HuH-7.5 (cell line): Measurements from ENCODE around the gene DSG3.

Source experiments
- DNase-seq: peaks from one replicate; pipeline ENCODE4 v3.0.0; 2011; ENCODE audit warnings: low spot score

Gene DSG3

DNA sequence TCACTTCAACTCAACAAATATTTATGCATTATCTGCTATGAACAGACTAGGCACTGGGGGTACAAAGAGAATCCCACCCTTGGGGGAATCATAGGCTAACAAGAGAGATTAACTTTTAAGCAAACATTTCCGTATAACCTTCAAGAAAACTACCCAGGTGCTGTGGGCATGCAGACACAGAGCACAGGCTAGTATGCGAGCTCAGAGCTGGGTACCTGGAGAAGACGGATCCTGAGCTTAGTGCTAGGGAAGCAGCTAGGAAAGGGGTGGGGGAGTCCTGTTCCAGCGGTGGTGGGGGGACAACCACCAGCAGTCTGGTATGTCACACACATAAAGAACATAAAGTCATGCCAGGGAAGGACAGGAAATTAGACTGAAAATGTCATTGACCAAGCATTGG lies 17.5 kb upstream of the DSG3 start:
- no peak for DNase-seq

DNA sequence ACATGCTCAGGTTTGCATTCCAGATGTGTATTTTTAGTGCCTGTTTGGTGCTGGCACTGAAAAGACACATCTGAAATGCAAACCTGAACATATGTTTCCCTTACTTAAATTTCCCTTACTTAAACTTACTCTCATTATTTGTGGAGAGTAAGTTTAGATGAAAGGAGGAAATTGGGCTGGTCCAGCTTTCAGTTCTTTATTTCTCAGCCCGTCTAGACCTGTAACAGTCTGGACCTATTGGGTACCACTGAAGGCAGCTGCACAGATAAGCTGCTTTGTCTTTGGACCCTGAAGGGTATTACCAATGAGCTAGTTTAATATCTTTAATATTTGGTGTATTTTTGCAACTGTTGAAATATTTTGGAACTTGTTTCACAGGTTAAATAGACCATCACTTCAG lies 17.0 kb upstream of the DSG3 start:
- DNase-seq = no peak

DNA sequence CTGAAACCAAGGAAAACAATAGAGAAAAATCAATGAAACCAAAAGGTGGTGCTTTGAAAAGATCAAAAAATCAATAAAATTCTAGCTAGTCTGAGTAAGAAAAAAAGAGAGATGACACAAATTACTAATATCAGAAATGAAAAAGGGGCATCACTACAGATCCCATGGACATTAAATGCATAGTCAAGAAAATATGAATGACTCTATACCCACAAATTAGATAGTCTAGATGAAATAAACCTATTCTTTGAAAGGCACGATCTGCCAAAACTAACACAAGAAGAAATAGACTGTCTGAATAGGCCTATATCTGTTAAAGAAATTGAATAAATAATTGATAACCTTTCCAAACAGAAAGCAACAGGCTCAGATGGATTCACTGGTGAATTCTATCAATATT lies 15.2 kb upstream of the DSG3 start:
- DNase-seq = no peak

DNA sequence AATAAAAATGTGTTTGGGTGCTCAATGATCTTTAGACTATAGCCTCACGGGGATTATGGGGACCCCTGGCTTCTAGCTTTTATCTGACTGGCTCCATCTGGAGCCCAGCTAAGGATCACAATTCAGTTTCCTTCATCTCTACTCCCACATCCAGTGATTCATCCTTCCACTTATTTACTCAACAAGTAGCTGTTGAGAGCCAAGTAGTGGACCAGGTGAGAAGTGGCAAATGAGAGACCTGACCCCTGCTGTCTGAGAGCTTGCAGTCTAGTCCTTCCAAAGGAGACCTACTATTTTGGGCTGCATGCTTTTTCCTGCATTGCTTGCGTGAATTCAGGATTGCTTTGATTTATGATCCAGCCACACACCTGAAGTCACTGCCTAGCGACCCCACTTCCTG lies 10.7 kb upstream of the DSG3 start:
- no peak for DNase-seq

DNA sequence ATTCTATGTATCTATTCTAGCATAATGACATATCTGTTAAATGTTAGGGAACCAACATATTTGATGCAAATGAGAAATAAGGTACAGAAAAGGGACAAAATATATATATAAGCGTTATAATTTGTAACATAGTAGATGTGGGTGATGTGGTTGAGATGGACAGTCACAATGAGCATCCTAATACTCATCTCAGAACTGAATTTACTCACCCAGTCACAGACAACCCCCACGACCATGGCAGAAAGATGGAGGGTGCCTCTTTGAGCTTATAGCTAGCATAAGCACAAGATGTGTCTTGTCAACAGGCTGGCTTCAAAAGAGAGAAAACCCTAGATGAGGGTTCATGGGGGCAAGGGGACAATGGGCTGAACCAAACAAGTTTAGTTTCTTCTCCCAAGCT lies 9.1 kb upstream of the DSG3 start:
- no peak for DNase-seq

DNA sequence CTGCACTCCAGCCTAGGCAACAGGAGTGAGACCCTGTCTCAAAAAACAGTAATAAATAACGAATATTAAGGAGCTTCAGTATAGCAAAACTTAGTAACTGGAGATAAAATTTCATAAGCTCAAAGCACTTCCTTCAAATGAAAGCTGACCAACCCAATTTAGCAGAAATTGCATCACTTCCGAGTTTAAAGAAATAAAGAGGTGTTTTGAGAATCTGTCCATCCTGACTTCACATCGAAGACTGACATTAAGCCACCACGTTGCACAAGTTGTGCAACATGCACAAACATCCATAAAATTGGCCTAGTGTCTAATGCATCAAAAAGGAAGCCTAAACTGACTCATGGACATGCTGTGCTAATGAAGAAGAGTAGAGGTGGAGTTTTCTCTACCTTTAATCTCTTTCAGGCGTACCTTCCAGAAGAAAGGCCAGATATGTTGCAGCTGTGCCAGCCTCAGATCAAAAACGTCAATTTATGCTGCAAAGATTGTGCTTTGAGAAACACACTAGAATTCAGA lies 7.7 kb upstream of the DSG3 start:
- no peak for DNase-seq

DNA sequence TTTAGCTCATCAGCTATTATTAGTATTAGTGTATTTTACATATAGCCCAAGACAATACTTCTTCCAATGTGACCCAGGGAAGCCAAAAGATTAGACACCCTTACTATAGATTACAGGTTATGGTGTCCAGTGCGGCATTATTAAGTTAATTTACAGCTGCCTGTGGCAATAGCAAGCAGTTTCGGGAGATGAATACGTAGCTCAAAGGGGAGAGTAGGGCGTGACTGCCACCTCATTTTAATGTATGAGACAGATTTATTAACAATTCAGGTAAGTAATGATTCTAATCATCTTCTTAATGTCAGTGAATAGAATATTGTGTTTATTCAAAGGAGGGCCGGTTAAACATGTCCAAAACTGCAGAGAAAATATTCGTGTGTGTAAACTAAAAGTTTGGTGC lies 6.8 kb upstream of the DSG3 start:
- no peak for DNase-seq

DNA sequence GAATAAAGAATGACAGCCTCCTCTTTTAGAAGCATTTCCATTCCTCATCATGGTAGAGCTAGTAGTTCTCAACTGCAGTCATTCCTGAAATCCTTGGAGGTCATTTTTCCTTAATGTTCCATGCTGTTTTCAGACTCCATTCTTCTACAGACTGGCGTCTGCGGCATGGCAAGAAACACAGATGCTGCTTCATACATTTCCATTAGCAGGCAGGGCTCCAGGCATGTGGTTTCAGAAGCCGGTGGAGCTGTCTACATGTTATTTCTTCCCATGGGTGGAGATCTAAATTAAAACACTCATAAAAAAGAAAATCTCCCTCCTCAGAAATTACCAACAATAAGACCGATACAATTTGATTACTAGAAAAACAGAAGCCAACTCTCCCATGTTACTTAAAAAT lies 6.0 kb upstream of the DSG3 start:
- no peak for DNase-seq

DNA sequence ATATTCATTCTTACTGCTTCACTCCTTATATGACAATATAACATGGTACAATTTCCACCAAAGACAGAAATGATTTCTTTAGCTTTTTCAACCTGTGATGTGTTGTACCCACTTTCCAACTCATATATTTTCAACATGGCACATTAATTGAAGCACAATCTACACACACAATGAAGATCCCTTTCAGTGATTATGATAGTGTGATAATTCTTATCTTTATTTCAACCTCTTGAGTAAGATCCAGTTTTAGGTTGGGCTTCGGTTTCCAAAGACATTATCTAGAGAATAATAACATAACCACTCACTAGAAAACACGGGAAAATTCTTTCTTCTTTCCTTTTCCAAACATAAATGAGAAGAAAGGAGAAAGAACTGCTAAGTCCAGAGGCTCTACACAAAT lies 3.4 kb upstream of the DSG3 start:
- DNase-seq = no peak

DNA sequence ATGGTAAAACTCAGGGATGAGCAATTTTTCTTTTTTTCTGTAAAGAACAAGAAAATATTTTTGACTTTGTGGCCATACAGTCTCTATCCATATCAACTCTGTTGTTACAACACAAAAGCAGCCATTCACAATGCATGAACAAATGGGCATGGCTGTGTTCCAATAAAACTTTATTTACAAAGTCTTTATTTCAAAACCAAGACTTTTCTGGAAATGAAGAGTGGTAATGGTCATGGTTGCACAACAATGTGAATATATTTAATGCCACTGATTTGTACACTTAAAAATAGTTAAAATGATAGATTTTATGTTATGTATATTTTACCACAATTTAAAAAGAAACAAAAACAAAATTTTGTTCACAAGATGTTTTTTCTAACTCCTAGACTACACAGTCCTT lies 1.6 kb upstream of the DSG3 start:
- DNase-seq = no peak

DNA sequence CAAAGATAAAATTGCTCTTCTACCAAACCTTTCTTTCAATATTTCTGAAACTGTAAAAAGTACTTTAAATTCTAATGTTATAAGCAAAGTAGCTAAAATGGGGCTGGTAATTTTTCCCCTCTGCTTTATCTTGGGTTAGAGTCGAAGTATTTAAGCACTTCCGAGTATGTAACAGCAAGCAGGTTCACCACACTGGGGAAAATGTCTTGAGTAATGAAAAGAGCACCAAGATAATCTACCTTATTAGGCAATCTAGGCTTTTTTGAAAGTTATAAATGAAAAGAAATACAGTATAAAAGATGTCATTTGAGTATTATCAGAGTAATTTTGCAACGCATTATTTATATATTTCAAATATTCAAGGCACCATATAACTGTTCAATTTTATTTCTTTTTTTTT lies 687 bp upstream of the DSG3 start:
- no peak for DNase-seq

DNA sequence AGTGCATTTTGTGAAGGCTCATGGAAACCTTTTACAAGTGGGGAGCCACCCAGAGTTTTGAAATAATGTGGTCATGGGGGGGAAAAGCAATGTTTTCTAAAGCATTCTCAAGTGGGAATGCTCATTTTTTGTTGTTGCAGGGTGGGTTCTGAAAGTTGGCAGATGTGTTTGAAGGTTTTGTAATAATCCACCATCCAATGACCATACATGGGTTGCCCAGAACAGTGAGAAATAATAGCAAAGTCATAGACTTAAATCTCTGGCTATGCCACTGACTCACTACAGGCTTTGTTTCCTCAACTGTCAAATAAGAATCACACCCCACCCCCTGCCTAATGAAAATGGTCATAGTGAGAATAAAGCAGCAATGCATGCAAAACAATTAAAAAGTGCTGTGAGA lies 2.9 kb downstream of the DSG3 start:
- no peak for DNase-seq

DNA sequence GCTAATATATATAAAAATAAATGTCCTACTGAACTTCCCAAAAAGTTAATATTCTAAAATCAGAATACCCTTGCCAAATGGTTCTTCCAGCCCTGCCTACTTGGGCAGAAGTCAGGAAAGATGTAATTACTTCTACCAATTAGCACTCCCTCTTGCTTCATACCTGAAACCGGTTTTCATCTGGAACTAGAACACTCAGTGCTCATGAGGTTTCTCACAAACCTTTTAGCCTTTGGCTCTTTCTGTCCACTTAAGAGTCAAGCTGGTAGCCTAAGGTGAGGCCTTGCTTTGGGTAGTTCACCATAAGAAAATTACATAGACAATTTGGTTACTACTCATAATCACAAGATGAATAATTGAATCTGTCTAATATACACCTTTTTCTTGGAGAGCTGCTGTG lies 4.1 kb downstream of the DSG3 start:
- no peak for DNase-seq

DNA sequence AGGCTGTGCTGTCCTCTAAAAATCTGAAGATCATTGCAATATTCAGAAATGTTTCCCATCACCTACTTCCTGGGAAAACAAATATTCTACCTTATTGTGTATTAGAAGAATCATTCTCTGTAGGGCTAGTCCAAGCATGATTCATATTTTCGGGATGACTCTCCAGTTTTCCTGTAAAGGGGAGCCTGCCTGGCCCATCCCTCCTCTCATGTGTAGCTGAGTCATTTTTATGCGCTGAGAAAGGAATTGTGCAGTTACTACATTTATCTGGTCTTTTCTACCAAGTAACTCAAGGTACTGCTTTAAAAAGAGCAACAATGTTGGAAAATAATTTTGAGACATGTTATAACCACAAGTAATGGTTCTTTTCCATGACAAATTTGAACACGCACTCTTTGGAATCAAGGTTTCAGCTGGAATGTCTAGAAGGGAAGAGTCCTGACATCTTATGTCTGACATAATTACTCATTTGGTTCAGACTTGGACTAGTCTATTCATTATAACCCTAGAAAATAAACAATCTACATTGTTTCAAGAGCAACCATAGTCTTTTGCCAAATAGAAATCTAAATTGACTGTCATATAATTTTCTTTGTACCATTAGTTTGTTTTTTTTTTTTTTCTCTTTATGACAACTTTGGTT lies 6.6 kb downstream of the DSG3 start:
- no peak for DNase-seq

DNA sequence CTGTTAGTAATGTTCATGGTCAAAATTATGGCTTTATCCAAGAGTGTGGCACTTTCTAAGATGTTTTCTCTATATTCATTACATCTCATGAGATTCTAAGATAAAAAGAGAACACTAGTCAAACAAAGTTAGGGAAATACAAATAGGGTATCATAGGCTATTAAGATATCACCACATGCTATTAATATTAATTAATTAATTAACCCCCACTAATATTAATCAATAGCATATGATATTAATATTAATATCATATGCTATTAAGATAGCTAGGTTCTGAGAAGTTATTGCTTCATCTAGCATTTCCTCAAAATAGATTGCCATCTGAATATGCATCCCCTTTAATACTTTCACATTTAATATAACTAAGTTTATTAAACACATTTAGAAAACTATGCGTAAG lies 22.1 kb downstream of the DSG3 start:
- DNase-seq = no peak

DNA sequence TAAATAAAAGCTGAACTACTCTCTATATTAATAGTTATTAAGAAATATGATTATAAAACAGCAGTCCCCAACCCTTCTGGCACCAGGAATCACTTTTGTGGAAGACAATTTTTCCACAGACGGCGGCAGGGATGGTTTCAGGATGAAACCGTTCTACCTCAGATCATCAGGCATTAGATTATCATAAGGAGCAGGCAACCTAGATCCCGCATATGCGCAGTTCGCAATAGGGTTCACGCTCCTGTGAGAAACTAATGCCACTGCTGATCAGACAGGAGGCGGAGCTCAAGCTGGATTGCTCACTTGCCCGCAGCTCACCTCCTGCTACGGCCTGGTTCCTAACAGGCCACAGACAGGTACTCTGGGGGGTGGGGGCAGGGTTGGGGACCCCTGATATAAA lies 31.1 kb downstream of the DSG3 start:
- DNase-seq = no peak

DNA sequence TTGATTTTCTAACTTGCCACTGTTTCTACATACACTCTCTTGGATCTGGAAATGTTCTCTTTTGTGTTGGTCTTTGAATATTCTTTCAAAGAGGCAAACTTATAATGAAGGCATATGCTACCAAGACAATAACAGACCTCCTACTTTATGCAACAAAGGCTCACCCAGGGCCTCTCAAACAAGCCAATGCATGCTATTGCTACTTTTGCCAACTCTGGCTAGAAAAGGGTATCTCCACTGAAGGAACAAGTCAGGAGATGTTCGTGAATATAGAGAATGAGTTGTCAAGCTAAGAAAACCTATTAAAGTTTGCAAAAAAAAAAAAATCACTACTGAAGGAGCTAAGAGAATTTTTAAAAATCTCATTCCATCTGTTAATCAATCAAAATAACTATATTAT lies 34.5 kb downstream of the DSG3 start:
- no peak for DNase-seq

DNA sequence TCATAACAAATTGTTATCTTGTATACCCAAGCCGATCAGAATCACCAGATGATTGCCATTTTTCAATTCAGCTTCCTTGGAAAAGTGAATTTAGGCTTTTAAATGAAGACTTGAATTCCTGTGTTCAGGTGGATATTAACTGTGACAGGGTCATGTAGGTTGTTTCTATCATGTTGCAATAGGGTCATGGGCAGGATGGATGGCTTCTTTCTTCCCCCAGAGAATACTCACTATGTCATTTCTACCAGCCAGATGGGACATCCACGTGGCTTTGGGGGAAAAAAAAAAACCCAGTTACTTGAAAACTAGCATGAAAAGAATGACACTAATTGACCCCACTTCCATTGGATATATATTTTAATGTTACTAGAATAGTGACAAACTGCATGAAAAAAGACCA lies 35.9 kb downstream of the DSG3 start:
- DNase-seq = no peak

DNA sequence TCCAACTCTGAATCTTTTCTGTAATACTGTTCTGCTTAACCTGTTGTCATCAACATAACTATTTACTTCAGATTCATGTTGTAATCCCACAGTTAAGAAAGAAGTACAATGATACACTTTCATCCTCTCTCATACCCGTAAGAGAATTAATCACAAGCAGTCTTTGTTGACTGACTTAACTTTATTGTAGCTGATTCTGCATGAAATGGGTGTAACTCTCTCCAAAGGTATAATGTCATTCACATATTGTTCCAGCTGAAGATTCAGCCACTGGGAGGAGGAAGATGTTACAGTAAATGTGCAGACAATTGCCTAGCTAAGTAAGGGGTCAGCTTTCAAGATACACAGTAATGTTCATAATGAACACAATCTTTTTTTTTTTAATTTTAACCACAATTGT lies 36.9 kb downstream of the DSG3 start:
- no peak for DNase-seq

DNA sequence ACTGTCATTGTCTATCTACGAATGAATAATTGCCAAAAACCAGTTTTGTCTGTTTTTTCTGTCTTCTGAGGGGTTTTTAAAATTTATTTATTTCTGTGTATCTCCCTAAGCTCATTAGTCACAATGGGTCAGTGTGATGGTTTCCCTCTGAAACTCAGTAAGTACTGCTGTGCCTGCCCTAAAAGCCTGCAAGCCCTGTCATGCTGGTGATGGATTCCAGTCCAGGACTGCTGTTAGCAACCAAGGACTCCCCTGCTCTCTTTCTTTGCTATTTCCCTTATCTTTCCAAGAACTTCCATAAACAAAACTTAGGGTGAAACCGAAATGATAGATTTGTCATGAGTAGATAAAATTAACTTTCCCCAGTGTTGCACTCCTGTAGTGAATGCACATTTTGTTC lies 38.6 kb downstream of the DSG3 start:
- no peak for DNase-seq

DNA sequence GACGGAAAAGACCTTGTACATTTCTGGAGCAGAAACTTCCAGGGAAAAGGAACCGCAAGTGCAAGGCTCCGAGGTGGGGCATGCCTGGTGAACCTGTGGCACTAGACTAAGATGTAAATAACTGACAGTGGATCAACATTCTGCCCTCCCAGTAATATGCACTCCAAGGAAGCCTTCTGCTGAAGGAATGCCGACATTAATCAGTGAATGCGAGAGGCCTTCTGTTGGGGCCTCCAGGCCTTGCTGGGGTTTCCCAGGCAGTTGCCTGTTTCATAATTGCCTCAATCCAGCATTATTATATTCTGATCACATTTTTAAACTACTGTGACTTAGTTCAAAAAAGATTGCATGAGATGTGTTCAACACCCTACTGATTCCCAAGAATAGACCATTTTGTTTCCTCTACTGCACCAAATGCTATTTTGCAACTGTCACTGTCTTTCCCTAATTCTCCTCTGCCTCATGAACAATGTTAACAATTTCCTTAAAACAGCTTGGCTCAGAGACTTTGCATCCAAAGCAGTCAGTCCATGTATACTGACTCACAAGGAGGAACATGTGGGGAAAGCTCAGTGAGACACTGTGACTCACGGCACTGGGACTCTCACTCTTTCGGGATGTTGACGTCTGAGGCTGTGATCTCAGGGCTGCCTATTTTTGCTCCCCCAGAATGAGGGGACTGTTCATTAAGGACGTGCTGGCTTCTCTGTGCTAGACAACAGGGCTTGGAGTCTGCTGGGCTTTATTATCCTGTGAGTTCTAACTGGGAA lies 39.9 kb downstream of the DSG3 start:
- DNase-seq = no peak

DNA sequence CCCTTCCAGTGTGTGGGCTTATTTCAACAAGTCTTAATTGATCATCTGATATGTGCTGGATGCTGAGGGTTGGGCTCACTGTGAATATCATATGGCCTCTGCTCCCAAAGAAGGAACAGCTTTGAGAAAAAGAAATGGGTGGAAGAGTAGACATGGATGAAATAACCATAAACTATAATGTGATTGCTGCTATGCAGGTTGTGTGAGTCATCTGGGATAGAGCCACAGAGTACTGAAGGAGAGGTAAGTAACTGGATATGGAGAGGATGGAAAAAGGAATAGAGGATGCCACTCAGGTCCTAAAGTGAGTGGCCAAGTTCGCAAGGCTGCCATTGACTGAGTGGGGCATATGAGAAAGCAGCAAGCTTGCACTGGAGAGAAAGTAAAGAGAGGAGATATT lies 41.8 kb downstream of the DSG3 start:
- no peak for DNase-seq

DNA sequence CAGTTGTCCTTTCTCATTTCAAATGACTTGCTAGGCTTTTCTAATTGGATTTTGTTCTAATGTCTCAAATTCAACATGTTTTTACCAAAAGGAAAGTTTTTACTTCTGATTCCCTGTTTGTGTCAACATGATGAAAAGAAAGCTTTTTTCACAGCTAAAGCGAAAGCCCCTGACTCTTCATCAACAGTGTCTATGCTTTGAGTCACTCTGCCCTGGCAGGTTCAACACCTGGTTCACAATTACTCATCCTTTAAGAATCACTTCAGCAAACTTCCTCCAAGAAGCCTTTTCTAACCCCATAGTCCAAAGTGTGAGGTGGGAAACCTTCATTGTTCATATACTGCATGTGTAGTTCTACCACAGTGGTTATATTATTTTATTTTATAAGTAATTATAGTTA lies 42.8 kb downstream of the DSG3 start:
- DNase-seq = no peak

DNA sequence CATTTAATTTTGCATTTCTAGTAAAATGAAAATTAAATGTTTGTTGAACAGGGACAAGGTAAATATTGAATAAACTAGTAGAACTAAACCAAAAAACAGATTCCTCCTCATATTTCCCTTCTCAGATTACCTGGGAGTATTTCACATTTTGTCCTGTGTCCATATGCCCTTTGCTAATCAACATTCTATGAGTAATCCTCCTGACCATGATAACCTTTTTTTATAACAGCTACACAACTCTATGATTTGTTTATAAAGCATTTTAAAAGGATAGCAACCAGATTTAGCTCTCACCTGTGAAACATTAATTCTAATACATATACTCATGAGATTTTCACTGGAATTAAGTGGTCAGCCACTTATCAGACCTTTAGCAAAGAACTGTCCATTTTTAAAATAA lies 43.3 kb downstream of the DSG3 start:
- DNase-seq = no peak
